Mesenteric fat pad (tissue), 1 donor: ENCODE results near the gene DYDC2. TPM values are rescaled to one million over a fixed set of nuclear protein-coding genes. Genes with fewer than 3 reads are reported as not detected.
"Not testable (repeated sequence)": the region's sequence is repeated elsewhere in the genome, so short reads cannot be mapped to it uniquely, and the experiment has no call there.

Experiments used
- DNase-seq: peaks from one replicate; pipeline ENCODE4 v3.0.0-alpha.2; 2020; ENCODE audit warnings: low spot score
- total RNA-seq: library from RNA; stranded (reverse); fragmentation: NEBNext Ultra II Directional; extraction: Animal tissue kit (Norgen Biotek cat#: 25700); gene quantifications from one replicate; pipeline ENCODE4 v1.2.1, GENCODE V29; 2021
- donor health status: DM: yes; HTN: yes; CAD: no.

DYDC2 gene
- total RNA-seq, 1 donor from 2014 or later, result not detected

DNA sequence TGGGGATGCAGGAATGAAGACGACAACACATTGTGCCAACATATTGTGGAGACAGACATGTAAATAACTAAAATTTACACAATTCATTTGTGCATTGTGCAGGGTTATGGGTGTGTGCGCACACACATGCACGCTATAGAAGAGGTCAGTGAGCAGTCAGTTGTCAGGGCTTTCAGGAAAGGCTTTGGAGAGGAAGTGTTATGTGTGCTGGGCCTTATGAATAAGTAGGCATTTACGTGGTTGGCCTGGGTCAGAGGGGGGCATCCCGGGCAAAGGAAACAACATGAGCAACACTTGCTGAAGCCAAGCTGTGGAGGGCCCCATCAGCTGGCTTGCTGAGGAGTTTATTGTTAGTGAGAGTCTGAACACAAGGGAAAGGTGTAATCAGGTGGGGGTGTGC is 55.9 kb downstream of the DYDC2 start:
- no peak for DNase-seq

DNA sequence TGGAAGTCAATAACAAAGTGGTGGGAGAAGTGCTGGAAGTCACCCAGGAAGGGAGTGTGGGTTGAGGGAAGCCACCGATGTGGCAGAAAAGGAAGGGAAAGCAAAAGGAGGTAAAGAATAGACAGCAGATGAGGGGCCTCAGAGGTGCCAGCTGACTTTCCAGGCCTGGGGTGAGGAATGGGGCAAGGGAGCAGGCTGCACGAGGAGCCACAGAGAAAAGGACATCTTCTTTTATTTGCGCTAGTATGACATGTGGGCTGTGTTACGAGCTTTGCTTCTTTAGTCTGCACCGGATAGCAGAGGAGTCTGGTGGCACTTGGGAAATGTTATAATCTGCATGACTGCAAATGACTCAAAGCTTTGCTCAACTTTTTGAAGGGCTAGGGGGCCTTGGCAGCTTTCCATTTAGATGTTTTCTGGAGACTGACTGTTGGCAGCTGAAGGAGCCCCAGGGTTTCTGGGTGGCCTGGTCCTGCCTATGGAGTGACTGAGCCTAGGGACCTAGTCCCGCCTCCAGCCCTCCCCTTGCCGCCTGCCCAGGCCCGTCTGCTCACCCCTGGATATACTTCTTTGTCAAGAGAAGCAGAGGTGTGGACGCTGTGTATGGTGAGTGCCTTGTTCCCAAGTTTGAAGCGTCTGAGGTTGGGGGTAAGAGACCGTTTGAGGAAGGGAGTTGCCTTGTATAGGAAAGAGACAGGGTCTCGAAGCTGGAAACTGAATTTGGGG is 56.9 kb downstream of the DYDC2 start:
- DNase-seq, result no peak

DNA sequence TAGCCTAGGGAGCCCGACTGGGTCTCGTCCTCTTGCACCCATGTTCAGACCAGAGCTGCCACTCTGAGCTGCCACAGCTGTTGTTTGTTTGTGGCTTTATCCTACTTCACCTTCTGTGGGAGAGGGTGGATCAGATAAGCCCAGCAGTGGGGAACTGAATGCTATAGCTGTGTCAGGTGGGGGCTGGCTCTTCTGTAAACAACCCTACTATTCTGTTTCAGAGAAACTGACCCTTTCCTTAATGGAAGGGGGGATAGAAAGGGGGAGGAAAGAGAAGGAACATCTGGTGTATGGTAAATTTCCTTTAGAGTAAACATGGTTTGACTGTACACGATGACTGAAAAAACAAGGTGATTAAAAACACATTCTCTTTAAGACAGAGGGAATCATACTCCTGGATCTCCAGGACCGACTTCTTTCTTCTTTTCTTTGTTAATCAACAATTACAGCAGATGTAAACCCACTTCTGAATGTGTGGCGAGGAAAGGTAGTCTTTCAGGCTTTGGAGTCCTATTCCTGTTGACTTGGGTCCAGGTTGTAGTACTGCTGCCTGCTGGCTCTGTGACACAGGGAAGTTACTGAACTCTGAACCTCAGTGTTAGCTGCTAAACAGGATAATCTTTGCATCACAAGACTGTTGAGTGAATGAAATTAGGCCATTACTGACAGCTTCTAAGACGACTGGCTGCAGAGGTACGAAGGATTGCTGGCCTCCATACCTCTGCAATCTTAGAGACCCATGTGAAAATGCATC is 57.7 kb downstream of the DYDC2 start:
- DNase-seq, result no peak

DNA sequence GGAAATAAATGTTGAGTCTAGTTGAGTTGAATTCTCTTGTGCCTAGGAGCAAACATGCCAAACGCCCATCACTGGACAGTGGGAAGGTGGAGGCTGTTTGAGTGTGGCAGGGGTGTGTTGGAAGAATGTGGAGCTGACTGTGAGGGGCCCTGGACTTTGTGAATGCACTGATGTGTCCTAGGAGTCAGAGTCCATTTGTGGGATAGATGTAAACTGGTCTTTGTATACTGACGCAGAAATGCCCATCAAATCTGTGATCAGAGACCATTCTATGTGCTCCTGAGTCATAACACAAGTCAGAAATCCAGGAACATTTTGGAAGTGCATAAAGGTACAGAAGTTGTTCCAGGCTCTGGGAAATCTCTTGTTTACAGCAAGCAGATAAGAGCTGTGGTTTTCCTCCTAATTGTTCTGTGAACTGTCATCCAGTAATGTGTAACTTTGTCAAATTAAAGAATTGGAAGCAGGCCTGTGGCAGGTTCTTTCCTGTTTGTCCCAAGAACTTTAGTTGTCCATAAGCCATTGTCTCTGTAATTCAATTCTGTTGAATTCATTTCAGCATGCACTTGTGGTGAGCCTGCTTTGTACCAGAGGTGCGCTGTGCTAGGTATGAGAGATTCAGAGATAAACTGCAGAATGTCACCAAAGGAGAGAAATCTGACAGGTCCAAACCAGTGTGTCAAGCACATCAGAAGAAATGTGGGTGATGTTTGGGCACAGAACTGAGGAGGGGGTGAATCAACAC is 59.3 kb downstream of the DYDC2 start:
- no peak for DNase-seq

DNA sequence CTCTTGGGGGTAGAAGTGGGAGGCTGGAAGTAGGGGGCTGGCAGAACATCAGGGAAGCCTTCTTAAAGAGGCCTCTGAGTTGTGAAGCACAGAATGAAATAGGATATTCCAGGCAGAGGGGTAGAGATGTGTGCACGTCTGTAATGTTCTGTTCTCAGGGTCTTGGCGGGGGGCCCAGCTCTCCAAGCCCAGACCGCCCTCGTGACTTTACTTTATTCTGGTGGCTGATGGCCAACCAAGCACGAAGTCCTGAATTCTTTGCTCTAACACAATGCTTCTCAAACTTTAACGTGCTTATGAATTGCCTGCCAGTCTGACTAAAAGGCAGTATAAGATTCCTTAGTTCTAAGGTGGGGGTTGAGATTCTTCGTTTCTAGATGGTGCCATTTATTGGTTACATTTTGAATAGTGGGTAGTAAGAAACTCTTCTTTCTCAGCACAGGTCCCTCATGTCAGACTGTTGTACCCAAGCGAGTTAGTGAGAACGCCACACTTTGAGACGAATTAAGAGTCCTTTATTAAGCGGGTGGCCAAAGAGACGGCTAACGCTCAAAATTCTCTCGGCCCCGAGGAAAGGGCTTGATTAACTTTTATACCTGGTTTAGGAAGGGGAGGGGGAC is 60.0 kb downstream of the DYDC2 start:
- no peak for DNase-seq

DNA sequence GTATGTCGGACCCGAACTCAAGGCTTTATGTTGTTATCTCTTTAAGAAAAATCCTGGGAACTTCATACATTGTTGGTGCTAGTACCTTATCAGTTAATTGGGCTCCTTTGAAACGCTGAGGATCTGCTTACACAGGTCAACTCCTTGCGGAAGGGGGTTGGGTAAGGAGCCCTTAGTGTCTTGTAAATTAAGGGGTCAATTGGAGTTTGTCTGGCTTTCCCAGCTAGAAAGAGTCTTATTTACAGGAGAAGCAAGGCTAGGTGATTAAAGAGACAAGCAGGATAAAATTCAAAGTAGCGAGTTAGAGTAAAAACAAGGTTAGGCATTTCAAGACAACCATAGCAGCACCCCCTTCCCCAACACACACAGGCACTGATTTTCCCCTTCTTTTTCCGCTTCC is 60.7 kb downstream of the DYDC2 start:
- not testable (repeated sequence) for DNase-seq

Other genes with a start within 250 kb of the DYDC2 start
- 94.2 TPM for gene PLAC9, start 224.1 kb upstream of the DYDC2 start, total RNA-seq
- 456 TPM for gene ANXA11, start 151.2 kb upstream of the DYDC2 start, total RNA-seq
- gene MAT1A, start 67.1 kb upstream of the DYDC2 start, total RNA-seq, result 0.13 TPM
- gene DYDC1, start within 50 bp of the DYDC2 start, total RNA-seq, result not detected
- 500 TPM for gene PRXL2A, start 51.8 kb downstream of the DYDC2 start, total RNA-seq
- 177 TPM for gene TSPAN14, start 97.5 kb downstream of the DYDC2 start, total RNA-seq
- 0.35 TPM for gene SH2D4B, start 181.1 kb downstream of the DYDC2 start, total RNA-seq